LNCAP (cell line): Measurements from ENCODE around the gene TEAD1.

Experiments
- TF ChIP-seq, protein P1 (sequence below): fragments of 450-650 bp; IDR thresholded peaks from 2 replicates; pipeline ENCODE4 v1.5.1; 2017; ENCODE audit warnings: mild to moderate bottlenecking

TEAD1 gene

GRCh38 chr11:12701811-12702592, 27.8 kb downstream of the TEAD1 start:
- TF ChIP-seq, protein P1, sequence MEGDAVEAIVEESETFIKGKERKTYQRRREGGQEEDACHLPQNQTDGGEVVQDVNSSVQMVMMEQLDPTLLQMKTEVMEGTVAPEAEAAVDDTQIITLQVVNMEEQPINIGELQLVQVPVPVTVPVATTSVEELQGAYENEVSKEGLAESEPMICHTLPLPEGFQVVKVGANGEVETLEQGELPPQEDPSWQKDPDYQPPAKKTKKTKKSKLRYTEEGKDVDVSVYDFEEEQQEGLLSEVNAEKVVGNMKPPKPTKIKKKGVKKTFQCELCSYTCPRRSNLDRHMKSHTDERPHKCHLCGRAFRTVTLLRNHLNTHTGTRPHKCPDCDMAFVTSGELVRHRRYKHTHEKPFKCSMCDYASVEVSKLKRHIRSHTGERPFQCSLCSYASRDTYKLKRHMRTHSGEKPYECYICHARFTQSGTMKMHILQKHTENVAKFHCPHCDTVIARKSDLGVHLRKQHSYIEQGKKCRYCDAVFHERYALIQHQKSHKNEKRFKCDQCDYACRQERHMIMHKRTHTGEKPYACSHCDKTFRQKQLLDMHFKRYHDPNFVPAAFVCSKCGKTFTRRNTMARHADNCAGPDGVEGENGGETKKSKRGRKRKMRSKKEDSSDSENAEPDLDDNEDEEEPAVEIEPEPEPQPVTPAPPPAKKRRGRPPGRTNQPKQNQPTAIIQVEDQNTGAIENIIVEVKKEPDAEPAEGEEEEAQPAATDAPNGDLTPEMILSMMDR = no peak

DNA sequence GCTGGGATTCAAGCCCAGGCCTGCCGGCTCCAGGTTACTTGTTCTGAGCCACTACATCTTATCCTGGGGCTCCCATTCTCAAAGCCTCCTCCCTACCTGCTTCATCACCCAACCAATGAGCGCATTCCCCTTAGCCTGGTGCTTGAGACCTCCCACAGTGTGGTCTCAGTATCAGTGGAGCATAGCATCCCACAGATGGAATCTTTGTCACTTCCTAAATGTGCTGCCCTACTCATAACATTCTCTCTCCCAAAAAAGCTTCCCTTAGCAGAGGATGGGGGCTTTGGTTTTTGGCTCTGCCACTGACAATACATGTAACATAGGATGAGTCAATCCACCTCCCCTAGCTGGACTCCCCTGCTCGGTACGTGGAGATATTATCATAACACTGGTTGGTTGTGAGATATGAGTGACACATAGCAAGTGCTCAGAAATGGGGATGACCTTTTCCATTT, 28.8 kb downstream of the TEAD1 start:
- TF ChIP-seq, protein P1 = no peak

- TF ChIP-seq, protein P1 = no peak
Observed at GRCh38 chr11:12704049-12704448, 29.8 kb downstream of the TEAD1 start.

GRCh38 chr11:12705874-12706273, 31.7 kb downstream of the TEAD1 start:
- TF ChIP-seq, protein P1 = no peak

GRCh38 chr11:12706545-12707499, 32.6 kb downstream of the TEAD1 start:
- TF ChIP-seq, protein P1 = no peak

DNA sequence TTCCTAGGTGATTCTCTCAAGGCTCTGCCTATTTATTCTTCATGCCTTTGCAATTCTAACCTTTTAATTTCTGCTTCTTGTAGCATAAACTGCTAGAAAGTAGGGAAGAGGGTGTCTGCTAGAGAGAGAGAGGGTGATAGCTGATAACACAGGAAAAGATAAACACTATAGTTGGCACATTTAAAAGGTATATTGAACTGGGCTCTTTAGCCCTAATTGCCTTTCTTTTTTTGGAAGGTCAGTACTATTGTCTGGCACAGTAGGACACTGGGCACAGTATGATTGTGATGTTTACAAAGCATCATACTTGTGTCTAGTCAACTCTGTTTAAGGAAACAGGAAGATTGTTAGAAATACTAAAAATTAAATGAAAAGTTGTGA, 33.3 kb downstream of the TEAD1 start:
- TF ChIP-seq, protein P1 = no peak

- TF ChIP-seq, protein P1 = no peak
Observed at GRCh38 chr11:12711496-12711895, 37.3 kb downstream of the TEAD1 start.
